ENCODE results near the gene MLLT10.

GRCh38 chr10:21702633-21703111 is 168.6 kb downstream of the MLLT10 start:
- TF ChIP-seq CTCF (IDR thresholded peaks at IDR 0.05) = no peak
- TF ChIP-seq POLR2A (IDR thresholded peaks at IDR 0.05) = no peak

Data from right lobe of liver (tissue), 4 donors.